HG02938 (cell line): ENCODE data around the gene GRAMD1B.

Experiments used
- ATAC-seq: cut with Tn5 transposase; IDR thresholded peaks from one replicate; pipeline ENCODE4 v1.9.1; 2021; ENCODE audit warnings: mild to moderate bottlenecking, moderate library complexity; ENCODE audit not compliant: unreplicated experiment

Gene GRAMD1B

DNA sequence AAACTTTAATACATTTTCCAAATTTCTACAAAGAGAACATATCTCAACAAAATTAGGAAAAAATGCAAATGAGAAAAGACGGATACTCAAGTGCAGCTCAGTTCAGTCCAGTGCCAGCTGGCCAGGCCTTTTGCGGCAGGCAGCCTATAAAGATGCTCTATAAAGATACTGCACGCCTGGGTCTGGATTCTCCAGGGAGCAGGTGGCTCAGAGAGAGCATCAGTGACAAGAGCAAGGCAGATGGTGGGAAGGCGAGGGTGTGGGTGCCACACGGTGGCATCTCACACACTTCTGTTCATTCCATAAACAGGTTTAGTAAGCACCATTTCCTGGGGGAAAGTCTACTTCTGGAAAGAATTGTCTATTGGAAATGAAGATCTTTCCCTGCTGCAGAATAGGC is 242.5 kb downstream of the GRAMD1B start:
- no peak for ATAC-seq

DNA sequence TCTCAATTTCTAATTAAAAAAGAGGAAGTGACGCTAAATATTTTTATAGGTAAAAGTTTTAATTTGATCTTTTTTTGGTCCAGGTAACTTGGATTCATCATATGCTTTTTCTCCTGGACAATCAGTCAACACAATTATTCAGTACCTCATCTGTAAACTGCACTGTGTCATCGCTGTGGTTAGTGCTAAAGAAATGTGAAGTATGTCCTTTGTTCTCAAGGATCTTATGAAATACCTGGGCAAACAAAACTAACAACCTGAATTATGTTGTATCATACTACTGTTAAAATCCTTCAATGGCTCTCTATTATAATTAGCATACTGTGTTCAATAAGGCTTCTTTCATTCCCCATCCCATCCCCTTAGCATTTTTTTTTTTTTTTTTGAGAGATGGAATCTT is 244.2 kb downstream of the GRAMD1B start:
- no peak for ATAC-seq
